GM21723 (cell line): ENCODE results near the gene PDCD4.
A peak's percentile ranks its signal among the peaks of the same experiment; 100 is the strongest.

Experiments
- ATAC-seq: cut with Tn5 transposase; IDR thresholded peaks from one replicate; pipeline ENCODE4 v1.9.1; 2021; ENCODE audit warnings: mild to moderate bottlenecking, moderate library complexity; ENCODE audit not compliant: unreplicated experiment

The PDCD4 gene

DNA sequence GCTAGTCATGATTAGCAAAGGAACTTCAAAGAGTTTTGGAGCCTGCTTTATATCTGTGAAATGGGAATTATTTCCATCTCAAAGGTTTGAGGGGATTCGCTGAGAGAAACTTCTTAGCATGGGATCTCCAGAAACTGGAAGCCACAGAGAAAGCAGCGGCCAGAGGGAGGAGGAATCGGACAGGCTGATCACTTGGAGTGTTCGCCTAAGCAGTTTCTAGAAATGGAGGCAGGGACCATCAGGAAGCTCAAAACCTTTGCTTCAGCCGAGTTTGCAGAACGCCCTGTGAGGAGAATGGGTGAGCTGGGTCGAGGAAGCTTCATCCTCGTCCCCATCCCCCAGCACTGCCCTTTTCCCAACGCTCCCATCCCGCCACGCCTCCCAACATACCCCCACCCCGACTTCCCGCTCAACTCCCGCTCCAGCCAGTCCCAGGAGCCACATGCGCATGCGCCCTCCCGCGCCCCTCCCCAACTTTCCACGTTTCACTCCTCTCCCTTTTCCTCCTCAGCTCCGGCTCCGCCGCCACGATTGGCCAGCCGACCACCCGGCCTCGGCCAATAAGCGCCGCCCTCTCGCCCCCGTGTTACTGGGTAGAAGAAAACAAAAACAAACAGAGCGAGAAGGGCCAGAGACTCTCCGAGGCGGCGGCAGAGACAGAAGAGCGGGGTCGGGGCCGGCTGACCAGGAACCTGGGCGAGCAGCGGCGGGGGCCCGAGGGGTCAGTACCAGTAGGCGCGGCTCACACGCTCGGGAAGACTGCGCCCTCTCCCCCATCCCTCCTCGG, at the start of gene PDCD4:
PDCD4 (plus strand) TSS at position 631 of the 787 bp plus-strand sequence. CDS start 4,100 bp downstream, outside the sequence.
- ATAC-seq = peak; percentile 77

- no peak for ATAC-seq
Observed at GRCh38 chr10:110822035-110822711, 49.6 kb upstream of the PDCD4 start.

GRCh38 chr10:110822712-110823311, 48.9 kb upstream of the PDCD4 start:
- ATAC-seq = no peak

DNA sequence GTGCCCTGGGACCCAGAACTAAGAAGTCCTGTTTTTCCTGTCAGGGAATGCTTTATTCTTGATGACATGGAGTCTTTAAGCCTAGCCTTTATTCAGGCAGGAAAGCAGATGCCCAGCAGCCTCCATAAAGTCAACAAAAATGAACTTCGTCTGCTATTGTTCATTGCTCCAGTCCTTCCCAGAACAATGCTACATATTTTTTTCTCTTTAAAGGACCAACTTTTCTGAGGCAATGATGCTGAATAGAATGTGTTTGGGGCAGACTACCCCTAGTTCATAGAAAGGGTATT, 47.6 kb upstream of the PDCD4 start:
- ATAC-seq = no peak

GRCh38 chr10:110824660-110825059, 47.1 kb upstream of the PDCD4 start:
- ATAC-seq = no peak

DNA sequence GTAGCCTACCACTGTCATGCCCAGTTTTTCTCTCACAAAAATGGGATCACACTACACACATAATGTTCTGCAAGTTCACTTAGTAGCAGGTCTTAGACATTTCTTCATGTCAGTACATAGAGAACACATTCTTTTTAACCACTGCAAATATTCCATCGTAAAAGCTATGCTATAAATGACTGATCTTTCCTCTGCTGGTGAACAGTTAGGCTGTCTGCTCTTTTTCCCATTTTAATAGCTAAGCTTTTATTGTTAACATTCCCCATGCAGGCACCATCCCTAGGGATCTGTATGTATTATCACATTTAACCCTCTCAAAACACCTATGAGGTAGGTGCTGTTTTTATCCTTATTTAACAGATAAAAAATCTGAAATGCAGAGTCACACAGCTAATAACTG, 46.2 kb upstream of the PDCD4 start:
- no peak for ATAC-seq

DNA sequence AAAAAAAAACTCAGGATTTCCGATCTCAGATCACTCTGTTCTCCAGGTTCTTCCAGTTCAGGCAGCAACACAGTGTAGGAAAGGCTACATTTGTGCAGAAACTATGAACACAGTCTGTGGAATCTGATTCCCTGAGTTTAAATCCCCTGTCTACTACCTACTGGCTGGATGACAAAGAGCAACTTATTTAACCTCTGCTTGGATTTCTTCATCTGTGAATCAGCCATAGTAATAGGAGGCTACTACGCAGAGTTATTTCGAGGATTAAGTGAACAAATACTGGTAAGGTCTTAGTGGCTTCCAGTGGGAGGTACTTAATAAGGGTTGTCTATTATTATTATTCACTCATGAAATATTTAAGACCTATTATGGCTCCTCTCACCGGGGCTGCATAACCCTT, 44.3 kb upstream of the PDCD4 start:
- no peak for ATAC-seq

GRCh38 chr10:110827875-110828274, 43.9 kb upstream of the PDCD4 start:
- no peak for ATAC-seq

DNA sequence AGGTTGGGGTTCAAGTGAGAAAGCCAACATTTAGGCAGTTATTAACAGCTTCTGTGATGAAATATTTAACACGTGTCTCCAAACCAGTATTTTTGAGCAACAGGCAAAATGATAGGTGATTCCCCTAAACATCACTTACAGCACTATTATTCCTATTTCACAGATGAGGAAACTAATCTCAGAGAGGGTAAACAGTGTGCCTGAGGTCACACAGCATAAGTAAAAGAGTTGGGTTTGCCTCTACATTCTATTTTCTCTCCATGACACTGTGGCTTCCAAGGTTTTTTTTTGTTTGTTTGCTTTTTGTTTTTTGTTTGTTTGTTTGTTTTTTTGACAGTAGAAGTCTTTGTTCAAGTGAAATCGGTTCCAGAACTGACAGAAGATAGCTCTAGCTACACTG, 43.2 kb upstream of the PDCD4 start:
- ATAC-seq = no peak

GRCh38 chr10:110829721-110830410, 41.9 kb upstream of the PDCD4 start:
- no peak for ATAC-seq

DNA sequence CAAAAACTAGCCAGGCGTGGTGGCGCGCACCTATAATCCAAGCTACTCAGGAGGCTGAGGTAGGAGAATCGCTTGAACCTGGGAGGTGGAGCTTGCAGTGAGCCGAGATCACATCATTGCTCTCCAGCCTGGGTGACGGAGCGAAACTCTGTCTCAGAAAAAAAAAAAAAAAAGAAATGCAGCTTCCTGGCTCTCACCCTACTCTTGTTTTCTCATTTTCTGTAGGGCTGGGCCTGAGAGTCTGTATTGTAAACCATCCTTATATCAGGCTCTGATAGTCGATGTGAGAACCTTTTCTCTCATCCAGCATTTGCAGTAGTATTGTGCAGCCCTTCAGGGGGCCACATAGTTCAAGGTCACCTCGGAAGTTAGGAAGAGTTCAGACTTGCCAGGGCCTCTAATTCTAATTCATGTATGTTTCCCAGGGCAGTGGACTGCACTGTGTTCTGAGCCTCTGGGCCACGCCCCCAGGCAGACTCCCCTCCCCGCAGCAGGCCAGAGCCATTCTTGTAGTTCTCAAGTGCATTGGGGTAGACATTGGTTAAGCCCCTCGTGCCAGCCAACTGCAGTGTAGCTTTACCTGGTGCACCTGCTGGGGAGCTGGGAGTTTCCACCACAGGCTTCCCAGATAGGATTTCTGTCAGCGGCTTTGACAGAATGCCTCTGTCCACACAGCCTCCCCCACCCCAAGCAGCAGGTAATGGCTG, 38.3 kb upstream of the PDCD4 start:
- no peak for ATAC-seq

DNA sequence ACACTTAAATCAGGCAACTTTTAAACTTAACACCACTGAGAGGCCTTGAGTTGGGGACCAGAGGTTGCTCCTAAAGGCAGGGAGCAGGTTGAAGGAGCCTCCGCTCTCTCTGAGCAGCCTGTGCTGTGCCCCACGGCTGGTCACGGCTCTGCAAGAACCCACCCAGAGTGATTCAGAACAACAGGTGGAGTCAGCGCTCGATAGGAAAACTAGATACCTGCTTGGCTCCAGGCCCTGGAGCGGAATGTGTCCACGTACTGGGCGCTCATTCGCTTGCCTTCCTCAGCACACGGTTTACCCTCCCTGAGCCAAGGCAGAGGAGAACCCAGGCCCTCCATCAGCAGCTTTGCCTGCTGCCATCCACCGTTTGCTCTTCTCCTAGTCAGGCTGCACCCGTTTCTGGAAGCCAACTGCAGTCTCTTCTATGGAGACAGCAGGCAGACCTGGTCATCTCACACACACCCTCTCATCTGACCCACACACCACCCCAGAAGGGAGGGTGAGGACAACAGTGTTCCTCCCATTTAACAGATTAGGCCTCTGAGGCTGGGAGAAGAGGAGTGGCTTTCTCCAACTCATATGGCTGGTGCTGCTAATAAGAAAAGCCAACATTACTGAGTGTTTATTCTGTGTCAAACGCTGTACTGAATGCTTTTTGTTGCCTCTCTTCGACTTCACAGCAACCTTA, 37.6 kb upstream of the PDCD4 start:
- ATAC-seq = no peak

- ATAC-seq = no peak
Observed at GRCh38 chr10:110834629-110835301, 37.0 kb upstream of the PDCD4 start.

DNA sequence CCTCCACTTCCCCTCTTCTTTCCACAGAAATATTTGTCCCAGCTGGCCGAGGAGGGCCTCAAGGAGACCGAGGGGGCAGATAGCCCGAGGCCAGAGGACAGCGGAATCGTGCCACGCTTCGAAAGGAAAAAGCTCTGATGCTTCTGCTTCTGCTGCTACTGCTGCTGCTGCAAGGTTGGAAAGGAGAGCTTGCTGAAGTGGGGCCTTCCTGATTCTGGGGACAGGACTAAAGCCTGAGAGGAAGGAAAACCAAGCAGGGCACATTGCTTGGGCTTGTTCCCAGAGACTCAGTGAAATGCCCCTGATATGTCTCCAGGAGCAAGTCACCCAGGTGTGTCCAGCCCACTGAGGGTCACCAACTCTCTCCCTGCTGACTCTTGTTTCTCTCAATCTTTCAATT, 35.9 kb upstream of the PDCD4 start:
- no peak for ATAC-seq

- no peak for ATAC-seq
Observed at GRCh38 chr10:110836706-110837105, 35.0 kb upstream of the PDCD4 start.

DNA sequence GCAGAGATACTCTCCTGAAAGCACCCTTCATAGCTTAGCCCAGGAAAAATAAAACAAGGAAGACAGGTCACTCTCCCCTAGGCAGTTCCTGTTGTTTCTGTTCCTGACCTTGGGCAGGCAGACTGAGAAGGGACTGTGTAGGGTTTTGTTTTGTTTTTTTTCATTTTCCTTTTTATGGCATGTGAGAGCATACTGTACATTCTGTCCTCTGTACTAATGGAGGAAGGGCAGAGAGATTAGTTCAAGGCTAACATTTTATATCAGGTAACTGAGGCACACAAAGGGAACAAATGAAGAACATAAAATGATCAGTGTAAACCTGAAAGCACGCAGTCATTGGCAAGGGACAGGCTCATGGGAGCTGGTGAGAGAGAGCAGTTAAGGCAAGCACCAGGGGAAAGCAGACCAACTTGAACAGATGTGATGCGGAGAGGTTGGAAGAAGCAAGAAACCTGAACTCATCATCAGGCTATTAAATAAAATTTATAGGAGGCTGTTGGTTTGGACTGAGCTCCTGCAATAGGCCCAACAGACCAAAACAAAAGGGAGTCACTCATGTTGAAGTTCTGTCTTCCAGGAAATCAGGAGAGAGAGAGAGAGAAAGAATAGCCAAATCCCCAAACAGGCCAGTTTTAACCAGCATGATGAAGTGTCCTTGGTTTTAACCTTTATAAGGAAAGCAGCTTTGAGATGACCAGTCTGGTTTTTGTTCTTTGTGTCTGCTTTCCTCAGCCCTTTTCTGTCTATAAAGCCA, 34.1 kb upstream of the PDCD4 start:
- no peak for ATAC-seq

- ATAC-seq = no peak
Observed at GRCh38 chr10:110840225-110840922, 31.4 kb upstream of the PDCD4 start.

GRCh38 chr10:110840923-110841428, 30.8 kb upstream of the PDCD4 start:
- ATAC-seq = no peak
